HCT116 (cell line): Measurements from ENCODE around the gene MAP3K5. TPM values are rescaled to one million over a fixed set of nuclear protein-coding genes. Genes with fewer than 3 reads are reported as not detected.

Source experiments
- ATAC-seq: fragments of 200-7000 bp; cut with Tn5 transposase; 2 replicates; pipeline ENCODE4 v1.9.1; 2020; ENCODE audit warnings: mild to moderate bottlenecking, moderate library complexity
- BruUV-seq: library from RNA; stranded (reverse); fragments of 400-500 nt; replicated peaks from 2 replicates; lab custom pipeline; 2021; lab: Mats Ljungman, UMichigan
- CTCF ChIA-PET: fragments of 300-600 bp; sonication (Branson Sonifier 250); formaldehyde crosslinking; loops from one replicate; lab custom pipeline; 2021; ENCODE audit warnings: antibody characterized with exemption; lab: Charles Lee
- POLR2A ChIA-PET: fragments of 300-600, 350-600 bp; sonication (Branson Sonifier 250); formaldehyde crosslinking; loops from one replicate; lab custom pipeline; 2021; ENCODE audit warnings: antibody characterized with exemption; lab: Charles Lee
- RAD21 ChIA-PET, 2 experiments: fragments of 300-600 bp; sonication (Branson Sonifier 250); formaldehyde crosslinking; loops; one replicate each; lab custom pipeline; 2023; ENCODE audit warnings: low total read pairs in 2 of 2; ENCODE audit not compliant: uncharacterized antibody in 2 of 2, unreplicated experiment in 2 of 2, low non-redundant PET in 1 of 2; lab: Charles Lee
- DNase-seq: peaks from one replicate; pipeline ENCODE4 v3.0.0-alpha.2; 2010; ENCODE audit warnings: low read depth, low spot score
- H2AFZ ChIP-seq: fragments of 200-600 bp; shearing (Covaris generic), sonication (generic); 2 replicates; pipeline ENCODE4 v1.6.1; 2017; ENCODE audit warnings: low read depth, mixed run types, mixed read lengths, antibody characterized with exemption, low read length; ENCODE audit not compliant: poor library complexity, severe bottlenecking
- H3K27ac ChIP-seq: 2 replicates; pipeline ENCODE4 v1.5.1; 2012; ENCODE audit warnings: low read depth, low read length
- H3K27me3 ChIP-seq: fragments of 200-600 bp; sonication (generic); 2 replicates; pipeline ENCODE4 v1.6.1; 2016; ENCODE audit warnings: mixed run types, low read length, mixed read lengths; ENCODE audit not compliant: insufficient read depth
- H3K36me3 ChIP-seq, 2 experiments: fragments of 200-500 bp in 1 of 2; fragments of 200-600 bp in 1 of 2; sonication (Bioruptor generic) in 1 of 2; sonication (generic) in 1 of 2; 2 replicates each; pipeline versions ENCODE4 v1.5.1 to v1.6.1; 2014 to 2016; ENCODE audit warnings: low read length in 2 of 2, inconsistent platforms in 1 of 2, mixed read lengths in 1 of 2, mixed run types in 1 of 2; ENCODE audit not compliant: insufficient read depth in 2 of 2, control insufficient read depth in 1 of 2
- H3K4me1 ChIP-seq, 2 experiments: fragments of 200-600 bp in 1 of 2; sonication (generic) in 1 of 2; 2 replicates each; pipeline versions ENCODE4 v1.5.1 to v1.6.1; 2012 to 2017; ENCODE audit warnings: low read length in 2 of 2, inconsistent platforms in 1 of 2, mild to moderate bottlenecking in 1 of 2, mixed read lengths in 1 of 2, mixed run types in 1 of 2, moderate library complexity in 1 of 2; ENCODE audit not compliant: insufficient read depth in 2 of 2, control insufficient read depth in 1 of 2
- H3K4me2 ChIP-seq: fragments of 200-600 bp; sonication (generic); 2 replicates; pipeline ENCODE4 v1.6.1; 2017; ENCODE audit warnings: mixed run types, low read length, mixed read lengths
- H3K4me3 ChIP-seq, 2 experiments: fragments of 200-600 bp in 1 of 2; sonication (generic) in 1 of 2; replicated peaks in 1 of 2; 2 replicates each; pipeline ENCODE4 v1.5.1; 2011 to 2016; ENCODE audit warnings: low read length in 2 of 2, control low read depth in 1 of 2, low read depth in 1 of 2, mild to moderate bottlenecking in 1 of 2, mixed read lengths in 1 of 2, mixed run types in 1 of 2
- H3K79me2 ChIP-seq: fragments of 200-600 bp; sonication (generic); 2 replicates; pipeline ENCODE4 v1.6.1; 2017; ENCODE audit warnings: mild to moderate bottlenecking, mixed run types, low read length, moderate library complexity, mixed read lengths; ENCODE audit not compliant: insufficient read depth
- H3K9ac ChIP-seq: fragments of 200-600 bp; sonication (generic); 2 replicates; pipeline ENCODE4 v1.6.1; 2016; ENCODE audit warnings: low read length, mixed read lengths
- H3K9me2 ChIP-seq: fragments of 200-600 bp; sonication (generic), shearing (Covaris generic); 2 replicates; pipeline ENCODE4 v1.6.1; 2017; ENCODE audit warnings: mixed run types, mild to moderate bottlenecking, moderate library complexity; ENCODE audit not compliant: insufficient read depth
- H3K9me3 ChIP-seq, 2 experiments: fragments of 200-500 bp in 1 of 2; fragments of 200-600 bp in 1 of 2; sonication (Bioruptor generic) in 1 of 2; sonication (generic) in 1 of 2; 2 replicates each; pipeline ENCODE4 v1.6.1; 2014 to 2017; ENCODE audit warnings: low read length in 2 of 2, mixed read lengths in 2 of 2, inconsistent platforms in 1 of 2, low read depth in 1 of 2, mild to moderate bottlenecking in 1 of 2, mixed run types in 1 of 2, moderate library complexity in 1 of 2; ENCODE audit not compliant: control insufficient read depth in 1 of 2, insufficient read depth in 1 of 2
- H4K20me1 ChIP-seq: fragments of 200-600 bp; sonication (generic), shearing (Covaris generic); 2 replicates; pipeline ENCODE4 v1.6.1; 2017; ENCODE audit warnings: mixed run types, mild to moderate bottlenecking, moderate library complexity; ENCODE audit not compliant: insufficient read depth
- FOSL1 ChIP-seq: IDR thresholded peaks from 2 replicates; pipeline ENCODE4 v1.6.1; 2012; ENCODE audit warnings: low read depth
- JUND ChIP-seq: IDR thresholded peaks from 2 replicates; pipeline ENCODE4 v1.6.1; 2012
- POLR2A ChIP-seq: IDR thresholded peaks from 2 replicates; pipeline ENCODE4 v1.7.0; 2011; ENCODE audit warnings: borderline replicate concordance; ENCODE audit not compliant: insufficient read depth, insufficient read length; ENCODE audit errors: extremely low read depth
- POLR2AphosphoS5 ChIP-seq: IDR thresholded peaks from 2 replicates; pipeline ENCODE4 v1.6.1; 2011; ENCODE audit warnings: mild to moderate bottlenecking, low read depth, low read length, moderate library complexity
- SP1 ChIP-seq: IDR thresholded peaks from 2 replicates; pipeline ENCODE4 v1.6.1; 2012; ENCODE audit warnings: low read depth
- SRF ChIP-seq: IDR thresholded peaks from 2 replicates; pipeline ENCODE4 v1.6.1; 2012; ENCODE audit warnings: low read depth
- ZBTB33 ChIP-seq: IDR thresholded peaks from 2 replicates; pipeline ENCODE4 v1.6.1; 2011; ENCODE audit warnings: mild to moderate bottlenecking, low read length, moderate library complexity; ENCODE audit not compliant: insufficient replicate concordance; ENCODE audit errors: extremely low read depth
- ZFX ChIP-seq: fragments of 450-650 bp; IDR thresholded peaks from 2 replicates; pipeline ENCODE4 v1.6.1; 2017
- ZNF274 ChIP-seq: fragments of 200-500 bp; sonication (Bioruptor generic); IDR thresholded peaks from 2 replicates; pipeline ENCODE4 v1.6.1; 2014; ENCODE audit warnings: mild to moderate bottlenecking, low read depth, low read length, inconsistent platforms
- intact Hi-C: fragments of 100-400 bp; cut with micrococcal nuclease; formaldehyde crosslinking; loops from 2 replicates; pipeline ENCODE4 v1.10.0; 2022
- total RNA-seq: library from RNA; stranded (reverse); gene quantifications from one replicate; pipeline ENCODE4 v1.2.1, GENCODE V29; 2021; ENCODE audit not compliant: unreplicated experiment
- TF ChIP-seq, protein P1 (sequence below): IDR thresholded peaks from 2 replicates; pipeline ENCODE4 v1.6.1; 2012

The MAP3K5 gene
- total RNA-seq, 1 experiment from 2014 or later = 11.8 TPM

DNA sequence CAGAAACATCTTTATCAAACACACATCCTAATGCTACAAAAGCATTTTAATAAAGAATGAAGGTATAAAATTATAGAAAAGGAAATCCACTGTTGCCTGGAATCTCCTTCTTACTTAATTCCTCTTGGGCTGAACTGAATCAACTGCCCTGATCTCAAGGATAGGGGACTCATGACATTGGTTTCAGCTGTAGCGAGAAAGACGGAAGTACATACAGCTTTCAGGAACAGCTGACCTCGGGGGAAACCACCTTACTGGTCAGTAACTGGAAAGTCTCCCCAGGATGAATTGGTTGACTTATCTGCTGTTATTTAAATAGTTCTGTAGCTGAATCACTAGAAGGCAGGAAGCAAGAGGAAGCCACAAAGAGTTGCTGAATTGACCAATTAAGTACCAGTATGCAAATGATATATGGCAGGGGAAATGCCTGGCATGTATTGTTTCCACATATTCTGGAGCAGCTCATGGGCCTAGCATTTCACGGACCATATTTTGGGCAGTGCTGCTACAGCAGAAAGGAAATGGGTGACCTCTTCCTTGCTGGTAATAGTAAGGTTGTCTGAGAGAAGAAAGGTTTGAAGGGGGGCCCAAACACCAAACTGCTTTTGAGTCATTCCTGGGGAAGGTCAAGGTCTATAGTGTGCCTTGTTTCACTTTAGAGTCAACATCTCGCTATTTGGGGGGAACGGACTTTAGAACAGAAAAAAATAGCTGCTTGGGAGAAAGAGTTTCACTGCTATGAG lies 198.4 kb downstream of the MAP3K5 start:
- DNase-seq (peak; percentile 16), ATAC-seq (peak; percentile 60)
- Histone ChIP-seq H3K79me2 (no peaks in the 10 kb centered on the region), H3K9me3 (no peaks in the 10 kb centered on the region), H2AFZ (no peak overlapping the region), H3K36me3 (peaks cover 2 to 4% of the 10 kb centered on the region in 2 experiments; a peak in 1 of 4 replicates), H4K20me1 (no peaks in the 10 kb centered on the region), H3K9ac (no peak overlapping the region), H3K4me2 (0 out of 2 replicates have a peak overlapping the region, but pooled peaks have one; percentile 2), H3K27me3 (no peaks in the 10 kb centered on the region), H3K4me1 (peaks cover 0 to 10% of the 10 kb centered on the region in 2 experiments; a peak in 2 of 4 replicates), H3K27ac (no peak overlapping the region), H3K4me3 (no peak overlapping the region), H3K9me2 (no peaks in the 10 kb centered on the region)
- intact Hi-C loops = no loop called here
- POLR2A ChIA-PET = interaction anchor here (0.9 kb wide), 1 partner anchor 8 kb away, joined by 3 read pairs; no protein-coding TSS in a partner anchor
- TF ChIP-seq SRF = no peak
- TF ChIP-seq ZNF274 = no peak
- no peak for TF ChIP-seq POLR2AphosphoS5
- TF ChIP-seq POLR2A = no peak
- TF ChIP-seq ZBTB33 = no peak
- TF ChIP-seq ZFX = no peak
- TF ChIP-seq SP1 = no peak
- TF ChIP-seq, protein P1, sequence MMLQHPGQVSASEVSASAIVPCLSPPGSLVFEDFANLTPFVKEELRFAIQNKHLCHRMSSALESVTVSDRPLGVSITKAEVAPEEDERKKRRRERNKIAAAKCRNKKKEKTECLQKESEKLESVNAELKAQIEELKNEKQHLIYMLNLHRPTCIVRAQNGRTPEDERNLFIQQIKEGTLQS = no peak
- no peak for TF ChIP-seq FOSL1
- TF ChIP-seq JUND = no peak
- CTCF ChIA-PET = no interaction called here
- RAD21 ChIA-PET = no interaction called here
- no TSS peak for BruUV-seq
